HEK293 (cell line): ENCODE results near the gene CD151.

Experiments used
- CTCF ChIA-PET: fragments of 350-600 bp; formaldehyde crosslinking; extraction: SDS; loops from one replicate; lab custom pipeline; 2021; ENCODE audit warnings: antibody characterized with exemption; lab: Yijun Ruan, JAX
- POLR2A ChIA-PET: fragments of 300-600 bp; formaldehyde crosslinking; extraction: SDS; loops from one replicate; lab custom pipeline; 2020; ENCODE audit warnings: antibody characterized with exemption, inconsistent platforms; lab: Yijun Ruan, JAX
- H3K27ac ChIP-seq: fragments of 200-500 bp; sonication (Bioruptor generic); 2 replicates; pipeline ENCODE4 v1.5.1; 2014; ENCODE audit warnings: low read depth, low read length, control low read depth, inconsistent platforms; ENCODE audit errors: extremely low read depth
- H3K36me3 ChIP-seq, 2 experiments: fragments of 200-500 bp in 1 of 2; sonication (Bioruptor generic) in 1 of 2; 1 replicate in 1 of 2; 2 replicates in 1 of 2; pipeline ENCODE4 v1.5.1; 2014 to 2017; ENCODE audit warnings: inconsistent platforms in 2 of 2, low read length in 2 of 2; ENCODE audit not compliant: control insufficient read depth in 2 of 2, insufficient read depth in 1 of 2
- H3K4me1 ChIP-seq: fragments of 200-500 bp; sonication (Bioruptor generic); 2 replicates; pipeline ENCODE4 v1.5.1; 2014; ENCODE audit warnings: mild to moderate bottlenecking, low read length, inconsistent platforms; ENCODE audit not compliant: control insufficient read depth, insufficient read depth
- H3K4me3 ChIP-seq: 2 replicates; pipeline ENCODE4 v1.5.1; 2011; ENCODE audit warnings: low read depth, mild to moderate bottlenecking, control low read depth, low read length, moderate library complexity
- H3K9me3 ChIP-seq: fragments of 200-500 bp; sonication (Bioruptor generic); 2 replicates; pipeline ENCODE4 v1.5.1; 2014; ENCODE audit warnings: low read depth, low read length, inconsistent platforms; ENCODE audit not compliant: control insufficient read depth, insufficient read depth
- MEIS1 ChIP-seq: sonication (generic); formaldehyde crosslinking; IDR thresholded peaks from 2 replicates; pipeline ENCODE4 v1.8.1; 2022; ENCODE audit warnings: missing genetic modification reagents, mild to moderate bottlenecking, borderline replicate concordance
- SCRT1 ChIP-seq: fragments of 450-650 bp; formaldehyde crosslinking; IDR thresholded peaks from 2 replicates; pipeline ENCODE4 v1.5.1; 2016; ENCODE audit warnings: missing biosample characterization, missing genetic modification characterization, borderline replicate concordance
- ZNF223 ChIP-seq: fragments of 450-650 bp; formaldehyde crosslinking; IDR thresholded peaks from 2 replicates; pipeline ENCODE4 v1.5.1; 2016; ENCODE audit warnings: missing biosample characterization, missing genetic modification characterization
- ZNF311 ChIP-seq: fragments of 450-650 bp; formaldehyde crosslinking; IDR thresholded peaks from 2 replicates; pipeline ENCODE4 v1.5.1; 2017; ENCODE audit warnings: missing biosample characterization, missing genetic modification characterization, borderline replicate concordance
- ZNF350 ChIP-seq: fragments of 450-650 bp; formaldehyde crosslinking; IDR thresholded peaks from 2 replicates; pipeline ENCODE4 v1.5.0; 2017; ENCODE audit warnings: missing biosample characterization, mild to moderate bottlenecking, missing genetic modification characterization
- ZNF366 ChIP-seq: fragments of 450-650 bp; formaldehyde crosslinking; conservative IDR thresholded peaks from 2 replicates; pipeline ENCODE4 v1.5.1; 2016; ENCODE audit warnings: missing biosample characterization, missing genetic modification characterization
- ZNF48 ChIP-seq: fragments of 450-650 bp; formaldehyde crosslinking; IDR thresholded peaks from 2 replicates; pipeline ENCODE4 v1.5.1; 2016; ENCODE audit warnings: missing biosample characterization, missing genetic modification characterization
- ZNF596 ChIP-seq: fragments of 450-650 bp; IDR thresholded peaks from 2 replicates; pipeline ENCODE4 v1.5.0; 2018; ENCODE audit warnings: missing biosample characterization, mild to moderate bottlenecking, missing genetic modification characterization, moderate library complexity
- ZNF785 ChIP-seq: fragments of 450-650 bp; formaldehyde crosslinking; IDR thresholded peaks from 2 replicates; pipeline ENCODE4 v1.5.1; 2016; ENCODE audit warnings: missing biosample characterization, missing genetic modification characterization
- ZSCAN16 ChIP-seq: fragments of 450-650 bp; formaldehyde crosslinking; IDR thresholded peaks from 2 replicates; pipeline ENCODE4 v1.5.1; 2016; ENCODE audit warnings: missing biosample characterization, missing genetic modification characterization
- ZSCAN23 ChIP-seq: fragments of 450-650 bp; formaldehyde crosslinking; IDR thresholded peaks from 2 replicates; pipeline ENCODE4 v1.5.1; 2016; ENCODE audit warnings: missing biosample characterization, missing genetic modification characterization
- TF ChIP-seq, protein P1 (sequence below): fragments of 450-650 bp; formaldehyde crosslinking; IDR thresholded peaks from 2 replicates; pipeline ENCODE4 v1.5.0; 2017; ENCODE audit warnings: missing biosample characterization, missing genetic modification characterization, borderline replicate concordance
- TF ChIP-seq, protein P2 (sequence below): fragments of 450-650 bp; formaldehyde crosslinking; IDR thresholded peaks from 2 replicates; pipeline ENCODE4 v1.5.1; 2016; ENCODE audit warnings: missing biosample characterization, missing genetic modification characterization, borderline replicate concordance
- TF ChIP-seq, protein P3 (sequence below): fragments of 450-650 bp; formaldehyde crosslinking; IDR thresholded peaks from 2 replicates; pipeline ENCODE4 v1.5.1; 2016; ENCODE audit warnings: missing biosample characterization, missing genetic modification characterization
- TF ChIP-seq, protein P4 (sequence below): fragments of 450-650 bp; formaldehyde crosslinking; conservative IDR thresholded peaks from 2 replicates; pipeline ENCODE4 v1.5.1; 2016; ENCODE audit warnings: low read depth, missing biosample characterization, missing genetic modification characterization
- TF ChIP-seq, protein P5 (sequence below): fragments of 450-650 bp; formaldehyde crosslinking; conservative IDR thresholded peaks from 2 replicates; pipeline ENCODE4 v1.5.1; 2016; ENCODE audit warnings: low read depth, missing biosample characterization, missing genetic modification characterization
- TF ChIP-seq, protein P6 (sequence below): fragments of 450-650 bp; formaldehyde crosslinking; IDR thresholded peaks from 2 replicates; pipeline ENCODE4 v1.5.1; 2016; ENCODE audit warnings: missing biosample characterization, missing genetic modification characterization, low read depth
- TF ChIP-seq, protein P7 (sequence below): fragments of 450-650 bp; formaldehyde crosslinking; IDR thresholded peaks from 2 replicates; pipeline ENCODE4 v1.5.1; 2016; ENCODE audit warnings: missing biosample characterization, missing genetic modification characterization

Gene CD151

DNA sequence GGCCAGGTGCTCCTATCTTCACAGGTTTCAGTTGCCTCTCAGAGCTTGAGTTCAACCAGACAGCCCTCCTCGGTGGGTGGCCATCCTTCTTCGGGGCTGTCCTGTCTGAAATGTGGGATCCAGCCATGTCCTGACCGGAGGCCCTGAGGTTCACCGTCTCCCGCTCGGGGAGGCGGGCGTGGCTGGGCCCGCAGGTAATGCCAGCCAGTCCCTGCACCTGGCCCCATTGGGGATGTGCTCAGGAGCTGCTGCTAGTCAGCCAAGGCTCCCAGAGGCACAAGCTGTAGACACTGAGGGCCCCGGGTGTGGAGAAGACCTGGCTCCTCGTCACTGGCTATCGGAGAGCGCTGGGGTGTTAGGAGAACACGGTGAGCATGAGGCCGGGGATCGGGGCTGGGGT lies 42.5 kb downstream of the CD151 start:
- peaks cover 0 to 53% of the 10 kb centered on the region in 2 experiments; a peak in 2 of 3 replicates for H3K36me3 ChIP-seq
- ChIA-PET CTCF (interaction anchor here (0.7 kb wide), 1 partner anchor 176 kb away, joined by 3 read pairs; no protein-coding TSS in a partner anchor), POLR2A (no interaction called here)
- H3K4me3 ChIP-seq, result no peak overlapping the region
- no peaks in the 10 kb centered on the region for H3K9me3 ChIP-seq
- H3K4me1 ChIP-seq, result no peaks in the 10 kb centered on the region
- no peak overlapping the region for H3K27ac ChIP-seq
- TF ChIP-seq ZNF350 (tag by site-specific recombination), result no peak
- TF ChIP-seq, protein P1, sequence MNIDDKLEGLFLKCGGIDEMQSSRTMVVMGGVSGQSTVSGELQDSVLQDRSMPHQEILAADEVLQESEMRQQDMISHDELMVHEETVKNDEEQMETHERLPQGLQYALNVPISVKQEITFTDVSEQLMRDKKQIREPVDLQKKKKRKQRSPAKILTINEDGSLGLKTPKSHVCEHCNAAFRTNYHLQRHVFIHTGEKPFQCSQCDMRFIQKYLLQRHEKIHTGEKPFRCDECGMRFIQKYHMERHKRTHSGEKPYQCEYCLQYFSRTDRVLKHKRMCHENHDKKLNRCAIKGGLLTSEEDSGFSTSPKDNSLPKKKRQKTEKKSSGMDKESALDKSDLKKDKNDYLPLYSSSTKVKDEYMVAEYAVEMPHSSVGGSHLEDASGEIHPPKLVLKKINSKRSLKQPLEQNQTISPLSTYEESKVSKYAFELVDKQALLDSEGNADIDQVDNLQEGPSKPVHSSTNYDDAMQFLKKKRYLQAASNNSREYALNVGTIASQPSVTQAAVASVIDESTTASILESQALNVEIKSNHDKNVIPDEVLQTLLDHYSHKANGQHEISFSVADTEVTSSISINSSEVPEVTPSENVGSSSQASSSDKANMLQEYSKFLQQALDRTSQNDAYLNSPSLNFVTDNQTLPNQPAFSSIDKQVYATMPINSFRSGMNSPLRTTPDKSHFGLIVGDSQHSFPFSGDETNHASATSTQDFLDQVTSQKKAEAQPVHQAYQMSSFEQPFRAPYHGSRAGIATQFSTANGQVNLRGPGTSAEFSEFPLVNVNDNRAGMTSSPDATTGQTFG (tag by site-specific recombination), result no peak
- no peak for TF ChIP-seq ZNF366
- no peak for TF ChIP-seq MEIS1 (CRISPR knock-in tag)
- TF ChIP-seq ZNF223, result no peak
- TF ChIP-seq, protein P2, sequence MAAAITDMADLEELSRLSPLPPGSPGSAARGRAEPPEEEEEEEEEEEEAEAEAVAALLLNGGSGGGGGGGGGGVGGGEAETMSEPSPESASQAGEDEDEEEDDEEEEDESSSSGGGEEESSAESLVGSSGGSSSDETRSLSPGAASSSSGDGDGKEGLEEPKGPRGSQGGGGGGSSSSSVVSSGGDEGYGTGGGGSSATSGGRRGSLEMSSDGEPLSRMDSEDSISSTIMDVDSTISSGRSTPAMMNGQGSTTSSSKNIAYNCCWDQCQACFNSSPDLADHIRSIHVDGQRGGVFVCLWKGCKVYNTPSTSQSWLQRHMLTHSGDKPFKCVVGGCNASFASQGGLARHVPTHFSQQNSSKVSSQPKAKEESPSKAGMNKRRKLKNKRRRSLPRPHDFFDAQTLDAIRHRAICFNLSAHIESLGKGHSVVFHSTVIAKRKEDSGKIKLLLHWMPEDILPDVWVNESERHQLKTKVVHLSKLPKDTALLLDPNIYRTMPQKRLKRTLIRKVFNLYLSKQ (tag by site-specific recombination), result no peak
- TF ChIP-seq ZSCAN16 (tag by site-specific recombination), result no peak
- TF ChIP-seq, protein P3, sequence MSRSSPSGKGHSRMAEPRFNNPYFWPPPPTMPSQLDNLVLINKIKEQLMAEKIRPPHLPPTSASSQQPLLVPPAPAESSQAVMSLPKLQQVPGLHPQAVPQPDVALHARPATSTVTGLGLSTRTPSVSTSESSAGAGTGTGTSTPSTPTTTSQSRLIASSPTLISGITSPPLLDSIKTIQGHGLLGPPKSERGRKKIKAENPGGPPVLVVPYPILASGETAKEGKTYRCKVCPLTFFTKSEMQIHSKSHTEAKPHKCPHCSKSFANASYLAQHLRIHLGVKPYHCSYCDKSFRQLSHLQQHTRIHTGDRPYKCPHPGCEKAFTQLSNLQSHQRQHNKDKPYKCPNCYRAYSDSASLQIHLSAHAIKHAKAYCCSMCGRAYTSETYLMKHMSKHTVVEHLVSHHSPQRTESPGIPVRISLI (tag by site-specific recombination), result no peak
- TF ChIP-seq, protein P4, sequence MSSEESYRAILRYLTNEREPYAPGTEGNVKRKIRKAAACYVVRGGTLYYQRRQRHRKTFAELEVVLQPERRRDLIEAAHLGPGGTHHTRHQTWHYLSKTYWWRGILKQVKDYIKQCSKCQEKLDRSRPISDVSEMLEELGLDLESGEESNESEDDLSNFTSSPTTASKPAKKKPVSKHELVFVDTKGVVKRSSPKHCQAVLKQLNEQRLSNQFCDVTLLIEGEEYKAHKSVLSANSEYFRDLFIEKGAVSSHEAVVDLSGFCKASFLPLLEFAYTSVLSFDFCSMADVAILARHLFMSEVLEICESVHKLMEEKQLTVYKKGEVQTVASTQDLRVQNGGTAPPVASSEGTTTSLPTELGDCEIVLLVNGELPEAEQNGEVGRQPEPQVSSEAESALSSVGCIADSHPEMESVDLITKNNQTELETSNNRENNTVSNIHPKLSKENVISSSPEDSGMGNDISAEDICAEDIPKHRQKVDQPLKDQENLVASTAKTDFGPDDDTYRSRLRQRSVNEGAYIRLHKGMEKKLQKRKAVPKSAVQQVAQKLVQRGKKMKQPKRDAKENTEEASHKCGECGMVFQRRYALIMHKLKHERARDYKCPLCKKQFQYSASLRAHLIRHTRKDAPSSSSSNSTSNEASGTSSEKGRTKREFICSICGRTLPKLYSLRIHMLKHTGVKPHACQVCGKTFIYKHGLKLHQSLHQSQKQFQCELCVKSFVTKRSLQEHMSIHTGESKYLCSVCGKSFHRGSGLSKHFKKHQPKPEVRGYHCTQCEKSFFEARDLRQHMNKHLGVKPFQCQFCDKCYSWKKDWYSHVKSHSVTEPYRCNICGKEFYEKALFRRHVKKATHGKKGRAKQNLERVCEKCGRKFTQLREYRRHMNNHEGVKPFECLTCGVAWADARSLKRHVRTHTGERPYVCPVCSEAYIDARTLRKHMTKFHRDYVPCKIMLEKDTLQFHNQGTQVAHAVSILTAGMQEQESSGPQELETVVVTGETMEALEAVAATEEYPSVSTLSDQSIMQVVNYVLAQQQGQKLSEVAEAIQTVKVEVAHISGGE (tag by site-specific recombination), result no peak
- TF ChIP-seq ZNF48 (tag by site-specific recombination), result no peak
- TF ChIP-seq SCRT1 (tag by site-specific recombination), result no peak
- TF ChIP-seq, protein P5, sequence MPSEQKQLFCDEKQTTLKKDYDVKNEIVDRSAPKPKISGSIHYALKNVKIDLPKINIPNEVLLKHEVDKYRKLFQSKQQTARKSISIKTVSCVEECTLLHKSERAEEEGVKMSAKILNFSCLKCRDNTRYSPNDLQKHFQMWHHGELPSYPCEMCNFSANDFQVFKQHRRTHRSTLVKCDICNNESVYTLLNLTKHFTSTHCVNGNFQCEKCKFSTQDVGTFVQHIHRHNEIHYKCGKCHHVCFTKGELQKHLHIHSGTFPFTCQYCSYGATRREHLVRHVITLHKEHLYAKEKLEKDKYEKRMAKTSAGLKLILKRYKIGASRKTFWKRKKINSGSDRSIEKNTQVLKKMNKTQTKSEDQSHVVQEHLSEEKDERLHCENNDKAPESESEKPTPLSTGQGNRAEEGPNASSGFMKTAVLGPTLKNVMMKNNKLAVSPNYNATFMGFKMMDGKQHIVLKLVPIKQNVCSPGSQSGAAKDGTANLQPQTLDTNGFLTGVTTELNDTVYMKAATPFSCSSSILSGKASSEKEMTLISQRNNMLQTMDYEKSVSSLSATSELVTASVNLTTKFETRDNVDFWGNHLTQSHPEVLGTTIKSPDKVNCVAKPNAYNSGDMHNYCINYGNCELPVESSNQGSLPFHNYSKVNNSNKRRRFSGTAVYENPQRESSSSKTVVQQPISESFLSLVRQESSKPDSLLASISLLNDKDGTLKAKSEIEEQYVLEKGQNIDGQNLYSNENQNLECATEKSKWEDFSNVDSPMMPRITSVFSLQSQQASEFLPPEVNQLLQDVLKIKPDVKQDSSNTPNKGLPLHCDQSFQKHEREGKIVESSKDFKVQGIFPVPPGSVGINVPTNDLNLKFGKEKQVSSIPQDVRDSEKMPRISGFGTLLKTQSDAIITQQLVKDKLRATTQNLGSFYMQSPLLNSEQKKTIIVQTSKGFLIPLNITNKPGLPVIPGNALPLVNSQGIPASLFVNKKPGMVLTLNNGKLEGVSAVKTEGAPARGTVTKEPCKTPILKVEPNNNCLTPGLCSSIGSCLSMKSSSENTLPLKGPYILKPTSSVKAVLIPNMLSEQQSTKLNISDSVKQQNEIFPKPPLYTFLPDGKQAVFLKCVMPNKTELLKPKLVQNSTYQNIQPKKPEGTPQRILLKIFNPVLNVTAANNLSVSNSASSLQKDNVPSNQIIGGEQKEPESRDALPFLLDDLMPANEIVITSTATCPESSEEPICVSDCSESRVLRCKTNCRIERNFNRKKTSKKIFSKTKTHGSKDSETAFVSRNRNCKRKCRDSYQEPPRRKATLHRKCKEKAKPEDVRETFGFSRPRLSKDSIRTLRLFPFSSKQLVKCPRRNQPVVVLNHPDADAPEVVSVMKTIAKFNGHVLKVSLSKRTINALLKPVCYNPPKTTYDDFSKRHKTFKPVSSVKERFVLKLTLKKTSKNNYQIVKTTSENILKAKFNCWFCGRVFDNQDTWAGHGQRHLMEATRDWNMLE (tag by site-specific recombination), result no peak
- no peak for TF ChIP-seq ZNF596 (tag by site-specific recombination)
- TF ChIP-seq, protein P6, sequence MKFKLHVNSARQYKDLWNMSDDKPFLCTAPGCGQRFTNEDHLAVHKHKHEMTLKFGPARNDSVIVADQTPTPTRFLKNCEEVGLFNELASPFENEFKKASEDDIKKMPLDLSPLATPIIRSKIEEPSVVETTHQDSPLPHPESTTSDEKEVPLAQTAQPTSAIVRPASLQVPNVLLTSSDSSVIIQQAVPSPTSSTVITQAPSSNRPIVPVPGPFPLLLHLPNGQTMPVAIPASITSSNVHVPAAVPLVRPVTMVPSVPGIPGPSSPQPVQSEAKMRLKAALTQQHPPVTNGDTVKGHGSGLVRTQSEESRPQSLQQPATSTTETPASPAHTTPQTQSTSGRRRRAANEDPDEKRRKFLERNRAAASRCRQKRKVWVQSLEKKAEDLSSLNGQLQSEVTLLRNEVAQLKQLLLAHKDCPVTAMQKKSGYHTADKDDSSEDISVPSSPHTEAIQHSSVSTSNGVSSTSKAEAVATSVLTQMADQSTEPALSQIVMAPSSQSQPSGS (tag by site-specific recombination), result no peak
- TF ChIP-seq ZNF311, result no peak
- no peak for TF ChIP-seq ZNF785 (tag by site-specific recombination)
- no peak for TF ChIP-seq ZSCAN23 (tag by site-specific recombination)
- TF ChIP-seq, protein P7, sequence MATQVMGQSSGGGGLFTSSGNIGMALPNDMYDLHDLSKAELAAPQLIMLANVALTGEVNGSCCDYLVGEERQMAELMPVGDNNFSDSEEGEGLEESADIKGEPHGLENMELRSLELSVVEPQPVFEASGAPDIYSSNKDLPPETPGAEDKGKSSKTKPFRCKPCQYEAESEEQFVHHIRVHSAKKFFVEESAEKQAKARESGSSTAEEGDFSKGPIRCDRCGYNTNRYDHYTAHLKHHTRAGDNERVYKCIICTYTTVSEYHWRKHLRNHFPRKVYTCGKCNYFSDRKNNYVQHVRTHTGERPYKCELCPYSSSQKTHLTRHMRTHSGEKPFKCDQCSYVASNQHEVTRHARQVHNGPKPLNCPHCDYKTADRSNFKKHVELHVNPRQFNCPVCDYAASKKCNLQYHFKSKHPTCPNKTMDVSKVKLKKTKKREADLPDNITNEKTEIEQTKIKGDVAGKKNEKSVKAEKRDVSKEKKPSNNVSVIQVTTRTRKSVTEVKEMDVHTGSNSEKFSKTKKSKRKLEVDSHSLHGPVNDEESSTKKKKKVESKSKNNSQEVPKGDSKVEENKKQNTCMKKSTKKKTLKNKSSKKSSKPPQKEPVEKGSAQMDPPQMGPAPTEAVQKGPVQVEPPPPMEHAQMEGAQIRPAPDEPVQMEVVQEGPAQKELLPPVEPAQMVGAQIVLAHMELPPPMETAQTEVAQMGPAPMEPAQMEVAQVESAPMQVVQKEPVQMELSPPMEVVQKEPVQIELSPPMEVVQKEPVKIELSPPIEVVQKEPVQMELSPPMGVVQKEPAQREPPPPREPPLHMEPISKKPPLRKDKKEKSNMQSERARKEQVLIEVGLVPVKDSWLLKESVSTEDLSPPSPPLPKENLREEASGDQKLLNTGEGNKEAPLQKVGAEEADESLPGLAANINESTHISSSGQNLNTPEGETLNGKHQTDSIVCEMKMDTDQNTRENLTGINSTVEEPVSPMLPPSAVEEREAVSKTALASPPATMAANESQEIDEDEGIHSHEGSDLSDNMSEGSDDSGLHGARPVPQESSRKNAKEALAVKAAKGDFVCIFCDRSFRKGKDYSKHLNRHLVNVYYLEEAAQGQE (tag by site-specific recombination), result no peak
